Measurements from ENCODE around the gene GUCY2F.

DNA sequence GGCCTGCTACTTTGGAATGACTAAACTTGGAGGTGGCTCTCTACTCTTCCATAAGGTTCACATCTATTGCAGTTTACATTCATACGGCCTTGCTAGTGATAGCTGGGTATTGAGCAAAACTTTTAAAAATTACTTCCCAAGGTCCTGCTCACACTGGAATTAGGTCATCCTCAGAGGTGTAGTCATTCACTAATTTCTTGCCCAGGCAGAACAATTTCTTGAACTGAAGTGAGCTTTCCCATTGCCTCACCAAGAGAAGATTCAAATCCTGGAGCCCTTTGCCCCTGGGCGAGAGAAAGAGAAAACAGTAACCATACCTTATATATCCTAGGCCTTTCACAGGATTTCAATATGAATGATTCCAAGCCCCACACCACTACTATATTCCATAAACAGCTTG is 109.2 kb downstream of the GUCY2F start:
- TF ChIP-seq, protein P1, sequence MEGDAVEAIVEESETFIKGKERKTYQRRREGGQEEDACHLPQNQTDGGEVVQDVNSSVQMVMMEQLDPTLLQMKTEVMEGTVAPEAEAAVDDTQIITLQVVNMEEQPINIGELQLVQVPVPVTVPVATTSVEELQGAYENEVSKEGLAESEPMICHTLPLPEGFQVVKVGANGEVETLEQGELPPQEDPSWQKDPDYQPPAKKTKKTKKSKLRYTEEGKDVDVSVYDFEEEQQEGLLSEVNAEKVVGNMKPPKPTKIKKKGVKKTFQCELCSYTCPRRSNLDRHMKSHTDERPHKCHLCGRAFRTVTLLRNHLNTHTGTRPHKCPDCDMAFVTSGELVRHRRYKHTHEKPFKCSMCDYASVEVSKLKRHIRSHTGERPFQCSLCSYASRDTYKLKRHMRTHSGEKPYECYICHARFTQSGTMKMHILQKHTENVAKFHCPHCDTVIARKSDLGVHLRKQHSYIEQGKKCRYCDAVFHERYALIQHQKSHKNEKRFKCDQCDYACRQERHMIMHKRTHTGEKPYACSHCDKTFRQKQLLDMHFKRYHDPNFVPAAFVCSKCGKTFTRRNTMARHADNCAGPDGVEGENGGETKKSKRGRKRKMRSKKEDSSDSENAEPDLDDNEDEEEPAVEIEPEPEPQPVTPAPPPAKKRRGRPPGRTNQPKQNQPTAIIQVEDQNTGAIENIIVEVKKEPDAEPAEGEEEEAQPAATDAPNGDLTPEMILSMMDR (IDR thresholded peaks at IDR 0.05) = no peak
- TF ChIP-seq ZFX (IDR thresholded peaks at IDR 0.05; ENCODE audit: borderline replicate concordance) = no peak

Measured in 22Rv1 (cell line).